ENCODE data around the gene KRCC1.

DNA sequence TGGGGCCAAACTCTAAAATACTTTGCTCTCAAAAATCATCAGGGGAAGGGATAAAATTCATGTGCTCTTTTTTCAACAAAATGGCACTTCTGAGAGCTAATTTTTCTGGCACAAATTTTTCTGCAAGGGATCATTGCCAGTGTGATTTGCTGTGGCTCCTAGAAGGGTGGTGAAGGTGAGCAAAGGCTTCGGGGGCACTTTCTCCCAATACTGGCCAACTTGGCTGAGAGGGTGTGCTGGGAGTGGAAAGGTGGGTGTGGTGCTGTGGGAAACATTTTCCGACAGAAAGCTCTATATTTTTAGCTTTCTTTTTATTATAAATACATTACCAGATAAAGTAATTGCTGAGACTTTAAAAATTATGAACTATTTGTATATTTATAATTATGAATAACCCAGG lies 12.5 kb upstream of the KRCC1 start:
- TF ChIP-seq POLR2A (IDR thresholded peaks at IDR 0.05): no peak
- TF ChIP-seq, protein P1, sequence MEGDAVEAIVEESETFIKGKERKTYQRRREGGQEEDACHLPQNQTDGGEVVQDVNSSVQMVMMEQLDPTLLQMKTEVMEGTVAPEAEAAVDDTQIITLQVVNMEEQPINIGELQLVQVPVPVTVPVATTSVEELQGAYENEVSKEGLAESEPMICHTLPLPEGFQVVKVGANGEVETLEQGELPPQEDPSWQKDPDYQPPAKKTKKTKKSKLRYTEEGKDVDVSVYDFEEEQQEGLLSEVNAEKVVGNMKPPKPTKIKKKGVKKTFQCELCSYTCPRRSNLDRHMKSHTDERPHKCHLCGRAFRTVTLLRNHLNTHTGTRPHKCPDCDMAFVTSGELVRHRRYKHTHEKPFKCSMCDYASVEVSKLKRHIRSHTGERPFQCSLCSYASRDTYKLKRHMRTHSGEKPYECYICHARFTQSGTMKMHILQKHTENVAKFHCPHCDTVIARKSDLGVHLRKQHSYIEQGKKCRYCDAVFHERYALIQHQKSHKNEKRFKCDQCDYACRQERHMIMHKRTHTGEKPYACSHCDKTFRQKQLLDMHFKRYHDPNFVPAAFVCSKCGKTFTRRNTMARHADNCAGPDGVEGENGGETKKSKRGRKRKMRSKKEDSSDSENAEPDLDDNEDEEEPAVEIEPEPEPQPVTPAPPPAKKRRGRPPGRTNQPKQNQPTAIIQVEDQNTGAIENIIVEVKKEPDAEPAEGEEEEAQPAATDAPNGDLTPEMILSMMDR (IDR thresholded peaks at IDR 0.05): no peak

All from heart left ventricle (tissue), 13 donors.